ENCODE measurements around the gene ACSL6. TPM values are rescaled to one million over a fixed set of nuclear protein-coding genes. Genes with fewer than 3 reads are reported as not detected.

Gene ACSL6, protein sequence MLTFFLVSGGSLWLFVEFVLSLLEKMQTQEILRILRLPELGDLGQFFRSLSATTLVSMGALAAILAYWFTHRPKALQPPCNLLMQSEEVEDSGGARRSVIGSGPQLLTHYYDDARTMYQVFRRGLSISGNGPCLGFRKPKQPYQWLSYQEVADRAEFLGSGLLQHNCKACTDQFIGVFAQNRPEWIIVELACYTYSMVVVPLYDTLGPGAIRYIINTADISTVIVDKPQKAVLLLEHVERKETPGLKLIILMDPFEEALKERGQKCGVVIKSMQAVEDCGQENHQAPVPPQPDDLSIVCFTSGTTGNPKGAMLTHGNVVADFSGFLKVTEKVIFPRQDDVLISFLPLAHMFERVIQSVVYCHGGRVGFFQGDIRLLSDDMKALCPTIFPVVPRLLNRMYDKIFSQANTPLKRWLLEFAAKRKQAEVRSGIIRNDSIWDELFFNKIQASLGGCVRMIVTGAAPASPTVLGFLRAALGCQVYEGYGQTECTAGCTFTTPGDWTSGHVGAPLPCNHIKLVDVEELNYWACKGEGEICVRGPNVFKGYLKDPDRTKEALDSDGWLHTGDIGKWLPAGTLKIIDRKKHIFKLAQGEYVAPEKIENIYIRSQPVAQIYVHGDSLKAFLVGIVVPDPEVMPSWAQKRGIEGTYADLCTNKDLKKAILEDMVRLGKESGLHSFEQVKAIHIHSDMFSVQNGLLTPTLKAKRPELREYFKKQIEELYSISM
- 0.18 and 0.56 TPM in 2 replicates for total RNA-seq
- 0.48 TPM in 1 of 2 replicates, not detected in the other for polyA plus RNA-seq

DNA sequence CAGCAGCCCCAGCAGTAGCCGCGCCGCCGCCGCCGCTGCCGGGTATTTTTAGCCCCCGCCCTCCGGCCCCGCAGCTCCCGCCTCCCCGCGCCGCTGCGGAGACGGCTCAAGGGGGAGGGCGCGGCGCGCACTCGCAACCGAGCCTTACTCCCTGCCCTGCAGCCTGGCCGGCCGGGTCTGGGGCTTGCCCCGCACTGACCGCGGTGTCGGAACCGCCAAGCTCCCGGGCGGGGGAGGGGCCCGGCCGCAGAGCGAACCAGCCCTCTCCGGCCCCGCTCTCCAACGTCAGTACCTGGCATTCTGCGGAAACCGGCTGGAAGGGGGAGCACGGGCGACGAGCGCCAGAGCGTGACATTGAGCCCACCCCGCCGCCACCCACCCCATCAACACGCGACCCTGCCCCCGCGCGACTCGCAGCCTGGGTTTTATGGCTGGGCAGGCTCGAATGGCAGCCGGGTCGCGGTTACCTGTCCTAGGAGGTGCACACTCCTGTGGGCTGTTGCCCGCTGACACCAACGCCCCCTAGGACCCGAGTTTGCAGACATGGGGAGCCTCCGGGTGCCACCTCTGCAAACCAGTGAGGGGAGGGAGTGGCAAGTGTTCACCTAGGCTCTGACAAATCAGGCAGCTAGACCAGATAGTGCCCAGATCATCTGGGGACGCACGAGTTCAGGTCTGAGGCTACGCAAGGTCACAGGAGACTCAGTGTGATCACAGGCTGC, at the start of gene ACSL6:
Gene ACSL6 (minus strand): TSS at position 37 of the 722 bp plus-strand sequence. CDS start 105 bp downstream, outside the sequence.
- H3K27ac ChIP-seq = no peak within 1 kb of the TSS
- H3K9me3 ChIP-seq (ENCODE audit: low read depth) = no peaks in the 10 kb centered on the region
- H3K36me3 ChIP-seq = no peaks in the 10 kb centered on the region
- no peak for TF ChIP-seq CTCF (IDR thresholded peaks at IDR 0.05; ENCODE audit: low read depth, low read length)
- DNase-seq (ENCODE audit: low read depth in 1 of 2, low spot score in 1 of 2) = peak in 1 of 2 donors; percentile 67
- H3K27me3 ChIP-seq = peaks cover 59% of the 10 kb centered on the region
- peak within 1 kb of the TSS; percentile 49 for H3K4me3 ChIP-seq
- H3K4me1 ChIP-seq (ENCODE audit: low read depth) = no peaks in the 10 kb centered on the region

DNA sequence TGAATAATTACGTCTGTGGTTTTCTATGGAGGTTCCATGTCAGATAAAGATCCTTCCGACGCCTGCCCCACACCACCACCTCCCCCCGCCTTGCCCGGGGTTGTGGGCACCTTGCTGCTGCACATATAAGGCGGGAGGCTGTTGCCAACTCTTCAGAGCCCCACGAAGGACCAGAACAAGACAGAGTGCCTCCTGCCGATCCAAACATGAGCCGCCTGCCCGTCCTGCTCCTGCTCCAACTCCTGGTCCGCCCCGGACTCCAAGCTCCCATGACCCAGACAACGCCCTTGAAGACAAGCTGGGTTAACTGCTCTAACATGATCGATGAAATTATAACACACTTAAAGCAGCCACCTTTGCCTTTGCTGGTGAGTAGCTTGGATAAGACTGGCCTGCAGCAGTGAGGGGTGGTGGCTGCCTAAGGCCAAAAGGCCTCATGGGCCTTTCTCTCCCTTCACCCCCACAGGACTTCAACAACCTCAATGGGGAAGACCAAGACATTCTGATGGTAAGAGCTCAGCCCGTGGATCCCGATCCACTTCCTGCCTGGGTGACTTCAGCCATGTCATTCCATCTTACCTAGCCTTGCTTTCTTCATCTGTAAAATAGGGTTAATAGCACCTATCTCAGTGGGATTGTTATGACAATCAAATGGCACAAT, 49.2 kb upstream of the ACSL6 start, which contains the start of gene IL3:
Gene IL3 (plus strand): TSS at position 155 of the 661 bp plus-strand sequence. CDS start 52 bp downstream, at position 207.
- Histone ChIP-seq H3K27me3 (no peaks in the 10 kb centered on the region), H3K9me3 (ENCODE audit: low read depth) (no peaks in the 10 kb centered on the region), H3K4me1 (ENCODE audit: low read depth) (no peaks in the 10 kb centered on the region), H3K27ac (no peak within 1 kb of the TSS), H3K36me3 (no peaks in the 10 kb centered on the region), H3K4me3 (no peak within 1 kb of the TSS)
- no peak for DNase-seq (ENCODE audit: low read depth in 1 of 2, low spot score in 1 of 2)
- TF ChIP-seq CTCF (IDR thresholded peaks at IDR 0.05; ENCODE audit: low read depth, low read length) = no peak

- no peaks in the 10 kb centered on the region for H3K4me1 ChIP-seq (ENCODE audit: low read depth)
- no peaks in the 10 kb centered on the region for H3K9me3 ChIP-seq (ENCODE audit: low read depth)
- no peak for TF ChIP-seq CTCF (IDR thresholded peaks at IDR 0.05; ENCODE audit: low read depth, low read length)
- H3K27me3 ChIP-seq = no peaks in the 10 kb centered on the region
- H3K27ac ChIP-seq = no peak overlapping the region
- no peak overlapping the region for H3K4me3 ChIP-seq
- H3K36me3 ChIP-seq = no peaks in the 10 kb centered on the region
- DNase-seq (ENCODE audit: low read depth in 1 of 2, low spot score in 1 of 2) = no peak
Measured at GRCh38 chr5:132059696-132060500, 48.4 kb upstream of the ACSL6 start.

GRCh38 chr5:132059043-132059695, 47.7 kb upstream of the ACSL6 start:
- TF ChIP-seq CTCF (IDR thresholded peaks at IDR 0.05; ENCODE audit: low read depth, low read length) = no peak
- Histone ChIP-seq H3K4me1 (ENCODE audit: low read depth) (no peaks in the 10 kb centered on the region), H3K36me3 (no peaks in the 10 kb centered on the region), H3K4me3 (no peak overlapping the region), H3K27me3 (no peaks in the 10 kb centered on the region), H3K27ac (no peak overlapping the region), H3K9me3 (ENCODE audit: low read depth) (no peaks in the 10 kb centered on the region)
- DNase-seq (ENCODE audit: low read depth in 1 of 2, low spot score in 1 of 2) = no peak

All from cardiac muscle cell (in vitro differentiated cells and primary cell).